NCI-H146 treated with DMSO at 0.1 percent for 48 hours (cell line): ENCODE results near the gene GAN.

Source experiments
- DNase-seq: peaks from one replicate; lab custom pipeline; 2025; ENCODE audit not compliant: unreplicated experiment; lab: John Stamatoyannopoulos, UW

The GAN gene

GRCh38 chr16:81349608-81350305, 35.0 kb downstream of the GAN start:
- no peak for DNase-seq

- no peak for DNase-seq
These were observed 35.5 kb downstream of the GAN start for GRCh38 chr16:81350306-81350615.

- no peak for DNase-seq
These were observed 39.1 kb downstream of the GAN start for GRCh38 chr16:81353895-81354294.

- no peak for DNase-seq
These were observed 43.0 kb downstream of the GAN start for GRCh38 chr16:81357711-81358260.

GRCh38 chr16:81358860-81359259, 44.1 kb downstream of the GAN start:
- DNase-seq: no peak

- DNase-seq: no peak
These were observed 45.4 kb downstream of the GAN start for GRCh38 chr16:81360135-81360534.

- DNase-seq: no peak
These were observed 51.0 kb downstream of the GAN start for GRCh38 chr16:81365731-81366130.

GRCh38 chr16:81366316-81366932, 51.7 kb downstream of the GAN start:
- DNase-seq: peak; percentile 41

- DNase-seq: no peak
These were observed 53.1 kb downstream of the GAN start for GRCh38 chr16:81367821-81368220.

GRCh38 chr16:81369888-81370504, 55.2 kb downstream of the GAN start:
- no peak for DNase-seq

- DNase-seq: no peak
These were observed 56.3 kb downstream of the GAN start for GRCh38 chr16:81371106-81371505.

GRCh38 chr16:81374550-81374949, 59.8 kb downstream of the GAN start:
- no peak for DNase-seq

- DNase-seq: no peak
These were observed 62.1 kb downstream of the GAN start for GRCh38 chr16:81376880-81377279.

GRCh38 chr16:81378049-81378448, 63.3 kb downstream of the GAN start:
- DNase-seq: no peak

- DNase-seq: no peak
These were observed 66.2 kb downstream of the GAN start for GRCh38 chr16:81380932-81381331.

GRCh38 chr16:81384006-81384405, 69.2 kb downstream of the GAN start:
- no peak for DNase-seq

GRCh38 chr16:81385031-81385756, 70.4 kb downstream of the GAN start:
- DNase-seq: no peak

- no peak for DNase-seq
These were observed 73.6 kb downstream of the GAN start for GRCh38 chr16:81388357-81388756.

- no peak for DNase-seq
These were observed 76.1 kb downstream of the GAN start for GRCh38 chr16:81390840-81391239.

GRCh38 chr16:81392011-81392410, 77.2 kb downstream of the GAN start:
- no peak for DNase-seq

- DNase-seq: no peak
These were observed 79.7 kb downstream of the GAN start for GRCh38 chr16:81394416-81394815.
